Ascending aorta (tissue), 2 donors: ENCODE data around the gene TOM1. TPM values are rescaled to one million over a fixed set of nuclear protein-coding genes. Genes with fewer than 3 reads are reported as not detected.

Source experiments
- DNase-seq, 2 donors: peaks; one replicate each; pipeline ENCODE4 v3.0.0-alpha.2; 2019; ENCODE audit warnings: low spot score in 2 of 2
- H3K27ac ChIP-seq, 2 donors: fragments of 200-600 bp; sonication (generic); one replicate each; pipeline ENCODE4 v1.5.1; 2016 to 2017; ENCODE audit warnings: mild to moderate bottlenecking in 1 of 2
- H3K27me3 ChIP-seq: fragments of 200-600 bp; sonication (generic); one replicate; pipeline ENCODE4 v1.5.1; 2017
- H3K36me3 ChIP-seq, 2 donors: fragments of 200-600 bp; sonication (generic); one replicate each; pipeline ENCODE4 v1.5.1; 2016
- H3K4me1 ChIP-seq, 2 donors: fragments of 200-600 bp; sonication (generic); one replicate each; pipeline ENCODE4 v1.5.1; 2016 to 2017; ENCODE audit warnings: mild to moderate bottlenecking in 1 of 2
- H3K4me3 ChIP-seq, 2 donors: fragments of 200-600 bp; sonication (generic); one replicate each; pipeline ENCODE4 v1.5.1; 2016 to 2017; ENCODE audit warnings: mild to moderate bottlenecking in 1 of 2
- H3K9me3 ChIP-seq, 2 donors: fragments of 200-600 bp; sonication (generic); one replicate each; pipeline ENCODE4 v1.5.1; 2016
- CTCF ChIP-seq, 3 experiments: fragments of 200-600 bp in 2 of 3; fragments of 450-650 bp in 1 of 3; sonication (generic) in 2 of 3; IDR thresholded peaks; one replicate each; pipeline ENCODE4 v1.5.1; 2016 to 2019; ENCODE audit warnings: antibody characterized with exemption in 3 of 3, mild to moderate bottlenecking in 1 of 3, moderate library complexity in 1 of 3
- intact Hi-C: fragments of 100-400 bp; cut with DNase I; formaldehyde crosslinking; loops from one replicate; pipeline ENCODE4 v1.15.1; 2023
- total RNA-seq: library from RNA; depleted of rRNA; stranded (reverse); fragments of >200 nt; gene quantifications from one replicate; pipeline ENCODE4 v1.1.0, GENCODE V29; 2016

Gene TOM1
- total RNA-seq, 1 donor from 2014 or later, result 84.4 TPM

GRCh38 chr22:35322893-35323292 is 23.2 kb downstream of the TOM1 start:
- H3K4me1 ChIP-seq, result no peaks in the 10 kb centered on the region
- no peak for TF ChIP-seq CTCF (IDR thresholded peaks at IDR 0.05)
- H3K9me3 ChIP-seq, result no peaks in the 10 kb centered on the region
- H3K36me3 ChIP-seq, result peaks cover 88 to 99% of the 10 kb centered on the region in 2 donors
- H3K4me3 ChIP-seq, result no peak overlapping the region
- H3K27me3 ChIP-seq, result no peaks in the 10 kb centered on the region
- intact Hi-C loops, result no loop called here
- no peak for DNase-seq
- H3K27ac ChIP-seq, result no peak overlapping the region

GRCh38 chr22:35323305-35323704 is 23.6 kb downstream of the TOM1 start:
- Histone ChIP-seq H3K4me3 (no peak overlapping the region), H3K9me3 (no peaks in the 10 kb centered on the region), H3K27ac (no peak overlapping the region), H3K4me1 (no peaks in the 10 kb centered on the region), H3K36me3 (peaks cover 88 to 99% of the 10 kb centered on the region in 2 donors), H3K27me3 (no peaks in the 10 kb centered on the region)
- intact Hi-C loops, result no loop called here
- TF ChIP-seq CTCF (IDR thresholded peaks at IDR 0.05), result no peak
- DNase-seq, result no peak

- DNase-seq, result no peak
- Histone ChIP-seq H3K27ac (no peak overlapping the region), H3K27me3 (no peaks in the 10 kb centered on the region), H3K4me1 (no peaks in the 10 kb centered on the region), H3K9me3 (no peaks in the 10 kb centered on the region), H3K36me3 (peaks cover 85 to 99% of the 10 kb centered on the region in 2 donors), H3K4me3 (no peak overlapping the region)
- TF ChIP-seq CTCF (IDR thresholded peaks at IDR 0.05), result no peak
- intact Hi-C loops, result no loop called here
Measured at GRCh38 chr22:35324067-35324466, 24.4 kb downstream of the TOM1 start.

- no peak overlapping the region for H3K27ac ChIP-seq
- TF ChIP-seq CTCF (IDR thresholded peaks at IDR 0.05), result no peak
- intact Hi-C loops, result no loop called here
- no peaks in the 10 kb centered on the region for H3K9me3 ChIP-seq
- DNase-seq, result no peak
- H3K36me3 ChIP-seq, result peaks cover 78 to 99% of the 10 kb centered on the region in 2 donors
- no peaks in the 10 kb centered on the region for H3K4me1 ChIP-seq
- H3K4me3 ChIP-seq, result no peak overlapping the region
- H3K27me3 ChIP-seq, result no peaks in the 10 kb centered on the region
Measured at GRCh38 chr22:35324762-35325161, 25.1 kb downstream of the TOM1 start.

GRCh38 chr22:35325209-35325608 is 25.5 kb downstream of the TOM1 start:
- Histone ChIP-seq H3K27ac (no peak overlapping the region), H3K4me3 (no peak overlapping the region), H3K4me1 (no peaks in the 10 kb centered on the region), H3K27me3 (no peaks in the 10 kb centered on the region), H3K36me3 (peaks cover 76 to 96% of the 10 kb centered on the region in 2 donors), H3K9me3 (no peaks in the 10 kb centered on the region)
- intact Hi-C loops, result no loop called here
- no peak for DNase-seq
- TF ChIP-seq CTCF (IDR thresholded peaks at IDR 0.05), result no peak
